CD4-positive, alpha-beta T cell treated with Interleukin-17A for 1 hour (primary cell): ENCODE results near the gene PLCG2.
"Not testable (repeated sequence)": the region's sequence is repeated elsewhere in the genome, so short reads cannot be mapped to it uniquely, and the experiment has no call there.

Experiments used
- DNase-seq: peaks from one replicate; pipeline ENCODE4 v3.0.0-alpha.2; 2020

The PLCG2 gene

DNA sequence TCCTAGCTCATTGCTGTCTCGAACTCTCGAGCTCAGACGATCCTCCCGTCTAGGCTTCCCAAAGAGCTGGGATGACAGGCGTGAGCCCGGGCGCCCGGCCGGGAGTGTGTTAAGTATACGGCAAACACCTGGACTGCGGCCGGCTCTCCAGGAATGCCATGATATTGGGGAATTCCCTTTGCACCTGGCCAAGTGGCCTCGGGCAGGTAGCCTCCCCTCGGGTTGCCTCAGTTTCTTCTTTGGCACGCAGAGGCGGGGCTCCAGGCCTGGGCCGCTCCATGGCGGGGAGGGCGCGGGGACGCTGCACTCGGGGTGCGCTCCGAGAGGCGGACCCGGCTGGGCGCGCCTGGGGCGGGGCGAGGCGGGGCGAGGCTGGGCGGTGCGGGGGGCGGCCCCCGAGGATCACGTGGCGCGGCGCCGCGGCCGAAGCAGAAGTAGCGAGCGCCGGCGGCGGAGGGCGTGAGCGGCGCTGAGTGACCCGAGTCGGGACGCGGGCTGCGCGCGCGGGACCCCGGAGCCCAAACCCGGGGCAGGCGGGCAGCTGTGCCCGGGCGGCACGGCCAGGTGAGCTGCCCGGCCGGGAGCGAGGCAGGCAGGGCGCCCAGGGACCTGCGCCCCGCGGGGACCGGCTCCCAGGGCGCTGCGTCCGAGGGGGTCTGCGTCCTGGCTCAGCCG, at the start of gene PLCG2:
Gene PLCG2, plus strand, starts transcription at position 431 of the 675 bp plus-strand sequence. CDS start 6,699 bp downstream, outside the sequence.
- peak; percentile 69 for DNase-seq

DNA sequence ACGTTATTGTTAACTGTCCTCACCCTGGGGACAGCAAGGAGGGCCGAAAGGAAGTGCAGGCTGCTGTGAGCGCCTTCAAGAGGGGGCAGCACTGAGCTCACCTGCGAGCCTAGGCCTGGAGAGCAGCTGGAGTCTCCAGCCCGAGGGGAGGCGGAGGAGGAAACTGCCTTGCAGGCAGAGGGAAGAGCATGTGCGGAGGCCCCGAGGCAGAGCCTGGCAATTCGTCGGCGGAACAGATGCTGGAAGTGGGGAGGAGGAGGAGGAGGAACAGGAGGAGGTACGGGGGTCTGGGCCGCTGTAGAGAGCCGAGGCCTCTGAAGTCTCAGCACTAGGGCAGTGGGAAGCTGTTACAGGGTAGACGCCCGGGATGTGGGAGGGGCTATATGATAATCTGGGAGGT, 49.6 kb upstream of the PLCG2 start:
- no peak for DNase-seq

DNA sequence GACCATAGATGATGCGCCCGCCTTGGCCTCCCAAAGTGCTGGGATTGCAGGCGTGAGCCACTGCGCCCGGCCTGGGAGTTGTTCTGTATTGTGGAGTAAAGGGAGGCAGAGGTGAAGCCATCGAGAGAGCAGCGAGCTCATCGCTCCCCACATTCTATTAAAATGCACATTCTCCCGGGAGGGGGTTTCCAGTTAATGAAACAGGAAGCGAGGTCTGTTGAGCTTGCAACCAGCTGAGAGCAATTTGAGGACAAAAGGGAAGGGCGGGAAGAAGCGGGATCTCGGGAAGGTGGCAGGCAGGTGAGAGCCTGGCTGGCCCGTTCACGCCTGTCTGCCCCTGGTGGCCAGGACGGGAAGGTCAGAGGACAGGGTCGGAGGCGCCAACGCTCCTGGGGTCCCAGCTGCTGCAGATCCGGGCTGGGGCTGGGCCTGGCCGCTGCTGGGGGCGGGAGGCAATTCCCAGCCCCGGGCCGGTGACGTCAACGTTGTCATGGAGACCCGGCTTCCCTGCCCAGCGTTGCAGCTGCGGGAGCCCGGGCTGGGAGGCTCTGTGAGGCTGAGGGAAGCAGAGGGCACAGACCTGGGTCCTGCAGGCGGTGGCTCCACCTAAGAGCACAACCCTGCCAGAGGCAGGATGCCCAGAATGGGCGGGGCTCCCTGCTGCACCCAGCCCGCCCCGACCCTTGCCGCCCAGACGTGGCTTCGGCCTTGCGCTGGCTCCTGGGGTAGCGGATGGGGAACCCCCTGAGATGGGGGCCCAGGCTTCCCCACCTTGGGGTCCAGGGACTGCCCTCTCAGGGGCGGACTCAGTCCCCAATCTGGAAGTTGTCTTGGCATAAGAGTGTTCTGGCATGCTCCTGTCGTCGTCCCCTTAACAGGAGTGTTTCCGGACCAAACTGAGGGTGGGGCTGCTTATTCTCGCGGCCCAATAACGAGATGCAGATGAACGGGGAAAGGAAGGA, 48.7 kb upstream of the PLCG2 start:
- peak; percentile 69 for DNase-seq

GRCh38 chr16:81731649-81732048, 47.4 kb upstream of the PLCG2 start:
- no peak for DNase-seq

DNA sequence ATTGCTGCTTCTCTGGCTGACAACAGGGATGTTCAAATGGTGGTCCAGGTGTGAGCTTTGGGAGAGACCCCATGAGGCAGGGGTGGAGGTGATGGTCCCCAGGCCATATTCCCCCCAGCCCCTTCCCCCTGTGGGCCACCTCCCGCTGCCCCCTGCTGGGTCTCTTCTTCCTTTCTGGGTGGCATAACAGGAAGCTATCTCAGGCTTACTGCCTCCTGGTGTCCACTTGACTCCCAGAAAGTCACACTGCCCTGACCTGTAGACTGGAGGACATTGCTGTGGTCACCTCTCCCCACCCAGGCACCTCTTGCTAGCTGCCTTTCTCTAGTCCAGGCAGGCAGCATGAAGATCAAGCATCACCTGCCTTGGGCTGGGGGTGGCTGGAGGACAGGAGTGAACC, 46.4 kb upstream of the PLCG2 start:
- no peak for DNase-seq

DNA sequence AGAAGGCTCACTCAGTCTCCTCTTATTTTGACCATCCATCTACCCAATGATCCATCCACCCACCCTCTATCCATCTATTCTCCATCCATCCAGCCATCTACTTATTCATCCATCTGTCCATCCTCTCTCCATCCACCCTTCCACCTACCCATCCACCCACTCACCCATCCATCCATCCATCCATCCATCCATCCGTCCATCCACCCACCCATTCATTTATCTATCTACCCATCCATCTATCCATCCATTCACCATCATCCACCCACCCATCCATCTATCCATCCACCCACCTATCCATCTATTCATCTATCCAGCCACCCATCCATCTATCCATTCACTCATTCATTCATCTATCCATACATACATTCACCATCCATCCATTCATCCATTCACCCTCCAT, 45.8 kb upstream of the PLCG2 start:
- no peak for DNase-seq

DNA sequence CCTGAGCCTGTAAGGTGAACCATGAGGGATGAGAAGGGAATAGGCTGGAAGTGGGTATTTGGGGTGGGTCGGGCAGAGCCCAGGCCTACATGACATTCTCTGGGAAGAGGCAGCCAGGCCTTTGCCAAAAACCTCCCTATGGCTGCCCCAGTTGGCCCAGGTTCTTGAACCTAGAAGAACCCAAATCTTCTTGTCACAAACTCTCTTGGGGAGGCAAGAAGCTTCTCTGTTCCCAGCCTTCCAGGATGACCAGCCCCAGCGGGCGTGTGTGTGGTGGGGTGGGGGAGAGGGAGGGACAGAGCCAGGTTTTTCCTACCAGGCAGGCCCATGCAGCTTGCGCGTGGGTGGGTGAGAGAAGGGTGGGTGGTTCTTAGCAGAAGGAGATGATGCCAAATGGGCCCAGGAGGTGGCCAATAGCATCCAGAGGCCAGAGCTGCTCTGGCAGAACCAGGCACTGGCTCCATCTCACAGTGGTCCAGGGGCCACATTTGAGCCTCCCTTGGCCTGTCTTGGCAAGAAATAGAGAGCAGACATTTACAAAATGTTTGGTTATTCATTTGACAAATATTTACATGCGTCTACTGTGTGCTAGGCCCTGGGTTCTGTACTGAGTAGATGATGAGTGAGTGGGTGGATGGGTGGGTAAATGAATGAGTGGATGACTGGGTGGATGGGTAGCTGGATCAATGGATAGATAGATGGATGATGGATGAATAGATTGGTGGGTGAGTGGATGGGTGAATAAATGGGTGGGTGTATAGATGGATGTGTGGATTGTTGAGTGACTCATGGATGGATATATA, 44.3 kb upstream of the PLCG2 start:
- no peak for DNase-seq

GRCh38 chr16:81737885-81738536, 41.1 kb upstream of the PLCG2 start:
- DNase-seq, result peak; percentile 88

DNA sequence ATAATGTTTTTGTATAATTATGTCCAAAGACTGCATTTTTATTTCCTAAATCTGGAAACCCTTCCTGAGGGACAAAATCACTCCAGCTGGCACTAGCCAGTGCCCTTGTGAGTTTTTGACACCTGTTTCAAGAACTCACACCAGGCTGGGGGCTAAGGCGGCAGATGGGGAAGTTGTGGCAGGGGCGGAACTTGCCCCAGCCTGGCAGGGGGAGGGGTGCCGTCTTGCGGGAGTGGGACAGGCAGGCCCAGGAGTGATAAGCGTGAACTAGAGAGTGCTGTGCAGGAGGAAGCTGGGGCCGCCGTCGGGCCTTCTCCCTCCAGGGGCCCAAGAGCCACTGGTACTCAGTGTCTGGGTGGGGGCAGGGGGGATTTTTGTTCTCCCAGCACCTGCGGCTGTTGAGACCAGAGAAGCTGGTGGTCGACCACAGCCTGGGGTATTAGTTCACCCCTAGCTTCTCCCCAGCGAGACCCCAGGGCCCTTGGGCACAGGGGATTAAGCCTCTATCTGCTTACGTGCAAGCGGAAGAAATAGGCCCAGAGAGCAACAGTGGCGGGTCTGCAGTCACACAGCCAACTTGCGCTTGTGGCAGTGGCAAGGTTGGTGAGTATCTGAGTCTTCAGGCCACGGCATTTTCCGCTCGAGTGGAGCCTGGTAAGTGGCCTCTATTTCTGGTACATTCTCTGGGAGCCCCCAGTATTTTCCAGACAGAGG, 40.2 kb upstream of the PLCG2 start:
- DNase-seq, result peak; percentile 27

DNA sequence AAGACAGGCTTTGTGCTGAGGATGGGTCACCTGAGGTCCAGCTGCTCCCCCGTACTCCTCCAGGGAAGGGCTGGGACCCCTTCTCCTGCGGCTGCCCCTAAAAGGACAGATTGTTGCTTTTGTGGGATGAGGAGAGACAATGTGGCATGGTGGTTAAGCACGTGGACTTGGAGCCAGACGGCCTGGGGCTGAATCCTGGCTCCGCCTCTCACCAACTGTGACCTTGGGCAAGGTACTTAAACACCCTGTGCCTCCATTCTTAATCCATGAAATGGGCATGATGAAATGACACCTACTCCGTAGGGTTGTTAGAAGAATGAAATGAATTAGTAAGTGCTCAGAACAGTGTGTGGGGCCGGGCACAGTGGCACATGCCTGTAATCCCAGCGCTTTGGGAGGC, 39.6 kb upstream of the PLCG2 start:
- DNase-seq, result no peak

GRCh38 chr16:81740169-81740568, 38.9 kb upstream of the PLCG2 start:
- DNase-seq, result no peak

- DNase-seq, result not testable (repeated sequence)
Measured at GRCh38 chr16:81741430-81741770, 37.7 kb upstream of the PLCG2 start.

- no peak for DNase-seq
Measured at GRCh38 chr16:81744385-81744784, 34.7 kb upstream of the PLCG2 start.

- no peak for DNase-seq
Measured at GRCh38 chr16:81744911-81745310, 34.2 kb upstream of the PLCG2 start.

- peak; percentile 80 for DNase-seq
Measured at GRCh38 chr16:81745704-81746558, 33.2 kb upstream of the PLCG2 start.

DNA sequence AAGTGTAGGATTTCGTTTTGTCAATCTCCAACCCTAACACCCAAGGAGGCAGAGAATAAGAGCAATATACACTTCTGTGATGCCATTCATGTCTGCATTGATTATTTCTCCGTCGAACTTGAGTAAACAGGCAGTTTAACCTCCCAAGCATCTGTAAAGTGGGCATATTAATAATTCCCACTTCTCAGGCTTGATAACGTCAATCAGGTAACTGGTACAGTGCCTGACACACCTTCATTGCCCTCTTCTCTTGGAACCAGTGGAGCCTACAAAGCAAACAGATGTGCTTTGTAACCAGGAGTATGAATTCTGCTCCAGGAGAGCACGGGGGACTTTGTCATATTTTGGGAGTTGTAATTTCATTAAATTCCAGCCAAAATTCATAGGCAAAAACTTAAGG, 32.5 kb upstream of the PLCG2 start:
- DNase-seq, result no peak

DNA sequence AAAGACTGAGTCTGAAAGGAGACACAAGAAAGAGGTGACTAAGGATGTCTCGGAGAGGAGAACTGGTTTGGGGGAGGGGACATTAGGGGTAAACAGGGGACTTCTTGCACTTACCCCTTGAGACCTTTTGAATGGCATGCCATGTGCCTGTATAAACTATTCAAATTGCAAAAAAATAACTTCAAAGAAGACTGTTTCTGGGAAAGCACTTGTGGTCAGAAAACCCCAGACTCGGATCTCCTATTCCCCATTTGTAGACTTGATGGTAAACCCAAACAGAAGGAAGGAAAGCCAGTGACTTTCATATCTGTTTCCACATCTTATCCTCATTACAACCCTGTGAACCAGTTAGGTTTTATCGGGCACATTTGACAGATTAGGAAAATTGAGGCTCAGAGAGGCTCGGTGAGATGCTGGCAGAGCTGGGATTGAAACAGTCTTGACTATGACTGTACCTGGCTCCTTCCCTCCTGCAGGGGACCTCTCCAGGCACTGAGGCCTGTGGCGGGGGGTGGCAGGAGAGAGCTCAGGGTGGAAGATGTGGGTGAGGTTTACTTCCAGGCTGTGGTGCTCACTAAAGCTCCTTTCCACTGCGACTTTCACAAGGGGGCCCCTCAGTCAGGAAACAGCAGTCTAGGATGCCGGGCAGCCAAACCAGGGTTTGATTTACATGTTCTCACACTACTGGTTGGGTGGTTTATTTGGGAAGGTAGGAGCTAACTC, 30.5 kb upstream of the PLCG2 start:
- no peak for DNase-seq

GRCh38 chr16:81752225-81752875, 26.7 kb upstream of the PLCG2 start:
- peak; percentile 24 for DNase-seq

DNA sequence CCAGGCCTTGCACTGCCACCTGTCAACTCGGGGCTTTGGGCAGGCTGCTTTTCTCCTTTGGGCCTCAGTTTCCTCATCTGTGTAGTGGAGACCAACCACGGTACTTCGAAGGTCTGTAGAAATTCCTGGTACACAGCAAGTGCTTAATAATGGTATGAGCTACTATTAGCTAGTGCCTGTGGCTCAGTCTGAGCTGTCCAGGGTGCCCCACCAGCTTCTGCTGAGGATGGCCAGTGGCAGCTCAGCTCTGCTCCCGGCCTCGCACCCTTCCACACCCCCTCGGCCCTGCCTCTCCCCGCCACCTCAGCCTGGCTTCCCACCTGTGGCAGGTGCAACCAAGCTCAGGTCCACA, 26.2 kb upstream of the PLCG2 start:
- no peak for DNase-seq

- DNase-seq, result no peak
Measured at GRCh38 chr16:81754858-81755257, 24.2 kb upstream of the PLCG2 start.
